Left cardiac atrium (tissue), 4 donors: ENCODE data around the gene POM121L12. TPM values are rescaled to one million over a fixed set of nuclear protein-coding genes. Genes with fewer than 3 reads are reported as not detected.

Experiments used
- ATAC-seq, 2 donors: fragments of 200-7000 bp; cut with Tn5 transposase; one replicate each; pipeline ENCODE4 v1.9.1; 2020; ENCODE audit warnings: mild to moderate bottlenecking in 2 of 2, moderate library complexity in 2 of 2
- DNase-seq: peaks from one replicate; pipeline ENCODE4 v3.0.0-alpha.2; 2020
- intact Hi-C, 2 donors: fragments of 100-400 bp; cut with DNase I; formaldehyde crosslinking; loops; one replicate each; pipeline versions ENCODE4 v1.14.1 to v1.15.1; 2022 to 2023
- long read RNA-seq: library from polyadenylated mRNA; unstranded; transcript quantifications from one replicate; pipeline ENCODE4 v2.0.0, GENCODE V29; 2021
- total RNA-seq, 2 donors: library from RNA; stranded (reverse); fragmentation: NEBNext Ultra II Directional; extraction: Animal tissue kit (Norgen Biotek cat#: 25700); gene quantifications; one replicate each; pipeline ENCODE4 v1.2.1, GENCODE V29; 2021
- donor health status: DM: no; HTN: yes; CAD: no.
- donor health status: DM: no; HTN: yes; CAD: no; lungs with severe emphysema.
- donor health status: DM: yes; HTN: yes; CAD: no.
- donor health status: Dilated cardiomyopathy.

The POM121L12 gene
- total RNA-seq = not detected
- long read RNA-seq = 0 reads

DNA sequence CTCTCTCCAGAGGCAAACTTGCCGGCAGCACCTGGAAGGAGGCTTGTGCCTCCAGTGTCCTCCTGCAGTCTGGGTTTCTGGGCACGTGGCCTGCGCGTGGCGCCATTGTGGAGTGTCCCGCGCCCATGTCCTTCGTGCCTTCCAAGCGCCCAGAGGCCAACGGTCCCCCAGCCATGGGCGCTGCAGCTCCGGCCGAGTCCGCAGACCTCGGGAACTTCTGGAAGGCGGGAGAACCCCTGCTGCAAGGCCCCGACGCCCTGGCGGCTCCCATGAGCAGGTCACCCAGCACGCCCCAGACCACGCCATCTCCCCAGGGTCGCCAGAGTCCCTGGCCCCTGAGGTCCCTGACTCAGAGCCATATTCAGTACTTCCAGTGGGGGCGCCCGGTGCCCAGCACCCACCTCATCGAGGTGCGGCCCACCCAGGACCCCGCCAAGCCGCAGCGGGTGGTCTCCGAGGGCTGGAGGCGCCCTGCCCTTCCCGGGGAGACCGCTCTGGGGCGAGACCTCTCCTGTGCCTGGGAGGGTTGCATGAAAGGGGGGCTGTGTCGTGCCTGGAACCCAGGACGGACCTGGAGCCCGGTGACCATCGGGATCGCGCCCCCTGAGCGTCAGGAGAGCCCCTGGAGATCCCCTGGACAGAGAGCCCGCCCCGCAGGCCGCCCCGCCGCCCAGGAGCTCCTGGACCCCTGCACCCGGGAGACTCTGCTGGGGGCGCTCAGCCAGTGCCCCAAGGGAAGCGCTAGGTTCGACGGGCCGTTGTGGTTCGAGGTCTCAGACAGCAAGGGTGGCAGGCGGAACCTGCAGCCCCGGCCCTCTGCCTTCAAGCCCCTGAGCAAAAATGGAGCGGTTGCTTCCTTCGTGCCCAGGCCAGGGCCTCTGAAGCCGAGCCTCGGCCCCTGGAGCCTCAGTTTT, at the start of gene POM121L12:
Gene POM121L12 (plus strand): TSS at position 135 of the 914 bp plus-strand sequence. CDS start 39 bp downstream, at position 174.
- DNase-seq (peak; percentile 16), ATAC-seq (no peak)
- intact Hi-C loops = no loop called here

DNA sequence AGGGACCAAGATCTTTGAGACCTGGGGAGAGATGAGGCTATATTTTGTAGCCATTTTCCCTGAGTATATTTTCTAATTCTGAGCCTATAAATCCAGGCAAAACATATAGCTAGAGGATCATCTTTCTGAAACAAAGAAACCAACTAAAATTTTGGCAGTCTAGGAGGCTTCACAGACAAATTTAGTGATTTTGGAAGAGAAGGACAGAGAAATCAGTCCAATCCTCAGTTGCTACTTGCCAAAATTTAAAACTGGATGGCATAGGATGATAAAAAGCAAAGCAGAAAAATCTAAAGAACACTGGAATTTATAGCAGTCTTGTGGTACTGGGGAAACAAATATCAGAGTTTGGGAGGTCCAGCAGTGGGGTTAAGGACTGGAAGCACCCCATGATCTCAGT, 43.4 kb upstream of the POM121L12 start:
- no peak for ATAC-seq
- intact Hi-C loops = no loop called here
- no peak for DNase-seq

DNA sequence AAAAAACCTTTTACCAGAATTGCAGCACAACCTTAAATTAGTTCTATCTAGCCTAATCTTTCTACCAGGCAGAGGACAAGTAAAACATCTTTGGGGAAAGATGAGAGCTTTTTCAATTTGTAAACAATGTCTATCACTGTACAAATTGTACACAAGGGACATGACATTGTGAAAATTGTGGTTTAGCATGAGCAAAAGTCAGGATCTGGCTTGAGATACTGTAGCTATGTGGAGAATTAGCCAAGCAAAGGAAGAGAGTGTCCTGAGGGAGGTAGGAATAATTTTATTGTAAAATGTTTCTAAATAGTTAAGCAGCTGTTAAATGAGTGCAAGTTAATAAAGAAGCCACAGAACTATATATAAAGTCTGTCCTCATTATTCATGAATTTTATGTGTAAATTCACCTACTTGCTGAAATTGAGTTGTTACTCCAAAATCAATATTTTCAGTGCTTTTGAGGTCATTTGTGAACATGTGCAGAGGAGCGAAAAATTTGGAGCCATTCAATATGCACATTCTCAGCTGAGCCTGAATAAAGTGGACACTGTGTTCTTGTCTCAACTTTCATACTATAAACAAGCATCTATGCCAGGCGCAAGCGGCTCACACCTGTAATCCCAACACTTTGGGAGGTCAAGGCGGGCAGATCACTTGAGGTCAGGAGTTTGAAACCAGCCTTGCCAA, 42.8 kb upstream of the POM121L12 start:
- DNase-seq (no peak), ATAC-seq (no peak)
- intact Hi-C loops = no loop called here

DNA sequence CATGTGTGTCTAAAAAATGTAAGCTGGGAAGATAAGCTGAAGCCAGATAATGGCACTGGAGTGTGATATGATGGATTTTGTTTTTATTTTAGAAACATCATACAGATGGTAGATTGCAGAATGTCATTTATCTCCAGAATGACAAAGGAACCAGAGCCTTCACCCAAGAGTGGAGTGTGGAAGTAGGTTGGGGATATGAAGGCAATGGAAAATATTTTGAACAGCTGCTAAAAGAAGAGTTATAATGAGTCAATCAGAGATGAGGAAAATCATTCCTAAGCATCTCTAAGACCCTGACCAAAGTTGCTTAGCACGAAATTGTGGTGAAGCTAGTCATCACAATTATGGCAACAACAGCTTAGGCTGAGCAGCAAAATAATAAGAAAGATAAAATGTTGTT, 39.8 kb upstream of the POM121L12 start:
- intact Hi-C loops = no loop called here
- no peak for ATAC-seq
- DNase-seq = no peak

DNA sequence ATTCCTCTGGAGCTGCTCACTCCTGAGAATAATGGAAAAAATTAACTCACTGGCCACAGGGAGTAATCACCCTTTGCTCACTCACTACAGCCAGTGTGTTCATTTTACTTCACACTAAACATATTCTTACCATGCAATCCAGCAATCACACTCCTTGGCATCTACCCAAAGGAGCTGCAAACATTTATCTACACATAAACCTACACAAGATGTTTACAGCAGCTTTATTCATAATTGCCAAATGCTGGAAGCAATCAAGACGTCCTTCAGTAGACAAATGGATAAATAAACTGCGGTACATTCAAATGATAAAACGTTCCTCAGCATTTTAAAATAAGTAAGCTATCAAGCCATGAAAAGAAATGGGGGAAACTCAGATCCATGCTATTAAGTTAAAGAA, 34.2 kb upstream of the POM121L12 start:
- no peak for DNase-seq
- intact Hi-C loops = no loop called here
- no peak for ATAC-seq

DNA sequence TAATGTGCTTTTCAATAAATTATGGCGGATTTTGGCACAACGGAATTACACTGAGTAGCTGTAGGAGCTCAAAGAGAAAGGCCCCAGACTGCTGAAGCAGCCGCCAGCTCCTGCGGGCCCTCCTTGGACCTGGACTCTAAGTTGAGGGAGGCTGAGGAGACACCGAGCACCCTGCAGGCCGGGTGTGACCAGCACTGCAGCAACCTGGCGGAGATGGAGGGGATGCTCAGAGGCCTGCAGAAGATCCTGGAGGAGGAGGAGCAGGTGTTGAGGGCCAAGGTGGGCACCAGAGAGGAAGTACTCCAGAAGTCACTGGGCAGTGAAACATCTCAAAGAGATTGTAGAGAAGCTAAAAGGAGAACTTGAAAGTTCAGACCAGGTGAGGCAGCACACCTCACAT, 33.0 kb upstream of the POM121L12 start:
- intact Hi-C loops = no loop called here
- ATAC-seq (no peak), DNase-seq (no peak)

DNA sequence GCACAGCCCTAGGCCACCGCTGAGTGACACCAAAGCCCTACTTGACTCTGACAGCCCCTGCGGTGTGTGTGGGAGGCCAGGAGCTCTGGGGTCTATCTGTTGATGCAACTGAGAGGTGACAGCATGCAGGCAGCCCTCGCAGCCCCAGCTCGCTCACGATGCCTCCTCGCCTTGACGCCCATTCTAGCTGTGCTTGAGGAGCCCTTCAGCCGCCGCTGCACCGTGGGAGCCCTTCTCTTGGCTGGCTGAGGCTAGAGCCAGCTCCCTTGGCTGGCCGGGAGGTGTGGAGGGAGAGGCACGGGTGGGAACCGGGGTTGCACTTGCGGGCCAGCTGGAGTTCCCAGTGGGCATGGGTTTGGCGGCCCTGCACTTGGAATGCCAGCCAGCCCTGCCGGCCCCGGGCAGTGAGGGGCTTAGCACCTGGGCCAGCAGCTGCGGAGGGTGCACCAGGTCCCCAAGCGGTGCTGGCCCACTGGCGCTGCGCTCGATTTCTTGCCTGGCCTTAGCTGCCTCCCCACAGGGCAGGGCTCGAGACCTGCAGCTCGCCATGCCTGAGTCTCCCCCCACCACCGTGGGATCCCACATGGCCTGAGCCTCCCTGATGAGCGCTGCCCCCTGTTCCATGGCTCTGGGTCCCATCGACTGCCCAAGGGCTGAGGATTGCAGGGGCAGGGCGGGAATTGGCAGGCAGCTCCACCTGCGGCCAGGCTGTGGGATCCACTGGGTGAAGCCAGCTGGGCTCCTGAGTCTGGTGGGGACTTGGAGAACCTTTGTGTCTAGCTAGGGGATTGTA, 31.6 kb upstream of the POM121L12 start:
- no peak for DNase-seq
- no peak for ATAC-seq
- intact Hi-C loops = no loop called here

DNA sequence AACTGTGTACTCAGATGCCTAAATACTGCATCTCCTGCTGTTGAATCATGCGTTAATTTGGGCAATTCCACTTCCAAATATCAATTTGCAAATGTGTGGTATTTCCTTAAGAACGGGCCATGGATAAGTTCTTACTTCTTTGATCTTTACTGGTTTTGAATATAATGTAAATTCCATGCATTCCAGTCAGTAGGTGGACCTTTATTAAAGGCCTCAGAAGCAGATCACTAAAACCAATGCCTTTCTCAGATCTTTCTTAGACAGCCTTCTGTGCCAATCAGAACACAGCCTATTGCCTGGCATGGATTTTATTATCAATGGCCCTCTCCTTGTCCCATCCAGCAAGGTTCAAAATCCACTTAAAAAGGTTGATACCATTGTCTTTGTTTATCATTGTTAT, 21.5 kb upstream of the POM121L12 start:
- no peak for DNase-seq
- intact Hi-C loops = no loop called here
- ATAC-seq = no peak

DNA sequence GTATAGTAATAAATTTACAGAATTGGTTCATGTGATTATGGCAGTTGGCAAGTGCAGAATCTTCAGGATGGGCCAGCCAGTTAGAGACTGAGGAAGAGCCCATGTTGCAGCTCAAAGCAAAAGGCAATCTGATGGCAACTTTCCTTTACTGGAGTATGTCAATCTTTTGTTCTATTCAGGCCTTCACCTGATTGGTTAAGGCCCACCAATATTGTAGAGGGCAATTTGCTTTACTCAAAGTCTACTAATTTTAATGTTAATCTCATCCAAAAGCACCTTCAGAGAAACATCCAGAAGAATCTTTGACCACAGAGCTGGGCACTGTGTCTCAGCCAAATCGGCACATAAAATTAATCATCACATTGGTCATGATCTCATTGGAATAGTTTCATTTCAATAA, 20.0 kb upstream of the POM121L12 start:
- ATAC-seq (no peak), DNase-seq (no peak)
- intact Hi-C loops = no loop called here

DNA sequence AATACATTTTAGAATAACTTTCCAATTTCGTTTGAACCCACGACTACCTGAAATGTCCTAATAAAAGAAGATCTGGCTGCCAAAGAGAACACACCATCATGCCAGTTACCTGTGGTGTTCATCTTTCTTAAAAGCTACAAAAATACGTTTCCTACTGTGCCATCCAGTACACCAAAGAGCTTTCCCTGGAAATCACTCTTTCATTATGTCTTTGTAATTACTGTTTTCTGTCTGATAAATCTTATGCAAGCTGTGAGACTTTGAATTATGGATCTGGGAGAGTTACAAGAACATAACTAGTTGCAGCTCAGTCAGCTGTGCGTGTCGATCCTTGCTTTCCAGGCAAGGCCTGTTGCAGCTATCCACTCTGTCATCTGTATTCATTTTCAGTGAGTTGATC, 12.5 kb upstream of the POM121L12 start:
- DNase-seq = no peak
- intact Hi-C loops = no loop called here
- ATAC-seq = no peak

DNA sequence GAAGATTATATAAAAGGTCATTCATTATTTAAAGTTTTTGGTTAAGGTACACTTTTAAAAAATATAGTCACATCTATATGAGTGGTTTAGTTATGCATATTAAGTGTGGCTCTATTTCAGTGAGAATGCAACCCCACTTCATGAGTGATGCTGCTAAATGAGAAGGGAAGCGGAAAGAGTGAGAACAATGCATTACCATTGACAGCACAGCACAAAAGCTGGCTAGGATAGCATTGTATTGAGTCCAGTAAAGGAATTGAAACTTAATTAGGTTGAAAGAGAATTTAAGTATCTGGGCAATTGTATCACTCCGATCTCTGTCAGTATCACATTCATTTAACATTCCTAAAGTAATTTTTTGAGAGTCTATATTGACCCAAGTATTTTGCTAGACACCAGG, 13.2 kb downstream of the POM121L12 start:
- intact Hi-C loops = no loop called here
- no peak for ATAC-seq
- DNase-seq = no peak

DNA sequence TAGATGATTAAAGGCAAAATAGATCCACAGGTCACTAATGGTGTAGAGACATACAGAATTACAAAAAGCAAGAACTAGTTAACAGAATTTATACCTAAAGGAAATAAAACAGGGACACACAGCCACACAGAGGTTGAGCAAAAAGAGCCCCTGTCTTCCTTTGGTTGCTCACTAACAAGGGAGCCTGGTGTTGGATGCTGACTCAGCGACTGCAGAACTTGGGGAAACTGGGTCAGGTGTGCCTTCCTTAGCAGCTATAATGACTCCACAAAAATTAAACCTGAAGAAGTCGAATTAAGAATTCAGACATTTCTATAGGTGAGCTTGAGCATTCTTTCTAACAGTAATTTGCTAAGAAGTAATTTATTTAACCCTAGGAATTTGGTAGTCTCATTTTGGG, 15.0 kb downstream of the POM121L12 start:
- ATAC-seq (no peak), DNase-seq (no peak)
- intact Hi-C loops = loop anchor here in 1 of 2 donors (5.0 kb wide), 1 partner anchor 63 kb away; no protein-coding TSS in a partner anchor

DNA sequence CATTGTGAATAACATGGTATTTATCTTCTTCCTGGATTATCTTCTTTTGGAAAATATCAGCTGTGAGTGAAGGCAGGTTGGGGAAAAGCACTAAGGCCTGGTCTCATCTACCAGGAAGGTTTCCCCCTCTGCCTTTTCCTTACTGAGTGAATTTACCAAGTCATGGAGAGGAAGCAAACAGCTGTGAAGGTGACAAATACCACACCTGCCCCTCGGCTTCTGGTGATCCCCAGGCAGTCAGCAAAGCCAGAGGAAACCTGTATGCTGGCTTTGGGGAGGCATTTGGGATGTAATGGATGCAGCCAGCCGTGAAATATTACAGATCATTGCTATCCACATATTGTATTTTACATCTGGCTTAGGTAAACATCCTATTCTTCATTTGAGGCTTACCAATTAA, 24.2 kb downstream of the POM121L12 start:
- ATAC-seq (no peak), DNase-seq (no peak)
- intact Hi-C loops = no loop called here

DNA sequence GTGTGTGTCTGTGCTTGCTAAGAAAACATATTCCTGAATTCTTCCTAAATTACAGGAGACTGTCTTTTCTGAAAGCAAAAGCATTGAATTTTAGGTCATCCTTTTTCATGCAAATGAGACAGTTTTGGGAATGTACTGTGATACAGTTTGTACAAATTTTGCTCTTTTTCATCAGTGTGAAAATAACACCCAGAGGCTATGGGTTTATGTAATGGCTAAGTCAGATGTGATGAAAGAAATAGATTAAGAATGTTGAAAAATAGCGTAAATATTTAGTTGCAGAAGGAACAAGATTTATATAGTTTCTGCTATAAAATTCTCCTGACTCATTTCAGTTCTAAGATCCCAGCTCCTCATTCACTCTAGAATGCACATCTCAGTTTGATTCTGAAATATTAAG, 24.6 kb downstream of the POM121L12 start:
- DNase-seq (no peak), ATAC-seq (no peak)
- intact Hi-C loops = no loop called here

DNA sequence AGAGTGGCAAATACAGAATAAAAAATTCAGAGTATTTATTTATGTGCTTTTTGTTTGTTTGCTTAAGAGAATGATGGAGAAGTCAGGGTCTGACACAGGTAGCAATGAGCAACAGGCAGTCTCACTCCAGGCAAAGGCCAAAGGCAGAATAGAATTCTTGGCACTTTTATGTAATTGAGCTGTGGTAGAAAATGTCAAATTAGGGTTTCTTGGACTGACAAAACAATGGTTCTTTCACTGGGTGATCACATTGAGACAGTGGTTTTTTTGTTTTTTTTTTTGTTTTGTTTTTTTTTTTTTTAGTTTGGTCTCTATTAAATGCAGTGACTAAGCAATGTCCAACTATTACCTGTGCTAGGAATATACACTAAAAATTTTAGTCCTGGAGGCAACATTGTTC, 27.4 kb downstream of the POM121L12 start:
- DNase-seq (no peak), ATAC-seq (no peak)
- intact Hi-C loops = no loop called here

DNA sequence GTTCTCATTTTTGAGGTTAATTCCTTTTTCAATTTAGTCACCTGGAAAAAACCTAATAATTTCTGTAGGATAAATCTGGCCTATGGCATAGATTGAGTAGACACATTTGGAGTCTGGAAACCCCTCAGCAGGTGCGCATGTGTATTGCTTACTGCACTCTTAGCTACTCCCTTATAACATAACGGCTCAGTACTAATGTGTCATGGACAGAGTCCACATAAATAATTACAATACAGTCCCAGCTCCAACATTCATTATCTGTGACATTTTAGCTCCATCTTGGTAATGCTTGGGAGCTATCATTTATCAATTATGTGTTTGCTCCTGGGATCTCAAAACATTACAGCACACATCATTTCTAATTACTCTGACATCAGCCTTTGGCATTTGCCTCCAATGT, 33.2 kb downstream of the POM121L12 start:
- intact Hi-C loops = no loop called here
- no peak for DNase-seq
- ATAC-seq = no peak

DNA sequence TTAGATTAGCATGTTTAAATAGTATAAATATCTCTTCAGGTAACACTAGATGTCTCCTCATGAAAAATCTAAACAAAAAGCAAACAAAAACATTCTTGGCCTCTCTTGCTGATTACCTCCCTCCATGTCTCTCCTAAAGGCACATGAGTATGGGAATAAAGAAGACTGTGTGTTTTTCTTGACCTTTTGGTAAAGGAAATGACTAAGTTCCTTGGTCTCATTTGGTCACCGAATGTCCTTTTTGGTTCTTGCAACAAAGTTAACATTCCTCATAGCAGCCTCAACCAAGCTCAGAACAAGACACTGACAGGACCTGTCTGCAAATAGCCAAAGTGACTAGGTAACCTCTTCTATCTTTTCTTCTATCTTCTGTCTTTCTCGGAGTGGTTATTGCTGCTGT, 35.5 kb downstream of the POM121L12 start:
- ATAC-seq = no peak
- intact Hi-C loops = no loop called here
- no peak for DNase-seq
